Measurements from ENCODE around the gene MARCHF10.
"Not testable (repeated sequence)": the region's sequence is repeated elsewhere in the genome, so short reads cannot be mapped to it uniquely, and the experiment has no call there.

Gene MARCHF10

DNA sequence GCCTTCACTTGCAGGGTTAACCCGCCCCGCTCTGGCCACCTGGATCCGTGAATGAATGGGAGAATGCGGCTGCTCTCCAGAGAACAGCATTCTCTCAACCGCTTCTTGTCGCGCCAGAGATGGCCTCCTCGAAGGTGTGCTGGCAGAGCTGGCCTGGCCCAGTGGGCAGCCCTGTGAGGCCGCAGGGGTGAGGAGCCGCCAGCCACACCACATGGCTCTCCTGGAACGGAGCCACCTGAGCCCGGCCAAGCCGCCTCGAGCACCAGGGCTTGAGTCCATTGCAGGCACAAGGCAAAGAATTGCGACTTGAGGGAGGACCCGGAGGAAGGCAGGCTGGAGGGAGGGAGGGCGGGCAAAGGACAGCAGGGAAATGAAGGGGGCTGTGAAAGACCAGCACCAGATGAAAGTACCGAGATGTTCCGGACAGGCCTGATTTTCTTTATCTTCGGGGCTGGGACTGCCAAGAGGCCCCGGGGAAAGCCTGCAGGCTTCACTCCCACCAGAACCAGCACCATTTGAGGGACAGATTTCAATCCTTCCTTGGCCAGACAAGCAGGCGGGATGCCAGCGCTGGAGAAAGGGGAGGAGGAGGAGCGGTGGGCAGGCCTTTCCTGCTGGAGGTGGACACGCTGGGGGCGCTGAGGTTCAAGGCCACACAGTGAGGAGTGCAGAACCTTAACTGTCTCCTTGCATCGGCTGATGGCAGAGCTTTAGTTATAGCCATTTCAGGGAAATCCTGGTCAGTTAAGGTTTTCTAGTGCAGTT, 111.2 kb downstream of the MARCHF10 start:
- no peak for DNase-seq (ENCODE audit: low read depth)

DNA sequence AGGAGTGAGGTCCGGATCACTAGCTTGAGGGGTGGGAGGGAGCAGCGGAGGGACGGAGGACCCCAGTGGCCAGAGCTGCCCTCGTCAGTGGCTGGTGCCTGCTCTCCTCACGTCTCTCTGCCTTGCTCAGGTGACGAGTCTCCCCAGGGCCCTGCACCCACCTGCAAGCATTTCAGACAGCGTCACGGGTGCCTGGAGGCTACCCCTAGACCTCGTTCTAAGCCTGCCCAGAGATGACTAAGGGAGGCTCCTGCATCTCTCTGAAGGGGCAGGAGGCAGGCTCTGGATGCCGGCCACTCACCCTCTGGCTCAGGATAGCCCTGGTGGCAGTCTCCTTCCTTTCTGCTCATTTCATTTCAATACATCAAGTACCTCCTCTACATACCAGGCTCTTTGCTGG, 111.9 kb downstream of the MARCHF10 start:
- no peak for DNase-seq (ENCODE audit: low read depth)

DNA sequence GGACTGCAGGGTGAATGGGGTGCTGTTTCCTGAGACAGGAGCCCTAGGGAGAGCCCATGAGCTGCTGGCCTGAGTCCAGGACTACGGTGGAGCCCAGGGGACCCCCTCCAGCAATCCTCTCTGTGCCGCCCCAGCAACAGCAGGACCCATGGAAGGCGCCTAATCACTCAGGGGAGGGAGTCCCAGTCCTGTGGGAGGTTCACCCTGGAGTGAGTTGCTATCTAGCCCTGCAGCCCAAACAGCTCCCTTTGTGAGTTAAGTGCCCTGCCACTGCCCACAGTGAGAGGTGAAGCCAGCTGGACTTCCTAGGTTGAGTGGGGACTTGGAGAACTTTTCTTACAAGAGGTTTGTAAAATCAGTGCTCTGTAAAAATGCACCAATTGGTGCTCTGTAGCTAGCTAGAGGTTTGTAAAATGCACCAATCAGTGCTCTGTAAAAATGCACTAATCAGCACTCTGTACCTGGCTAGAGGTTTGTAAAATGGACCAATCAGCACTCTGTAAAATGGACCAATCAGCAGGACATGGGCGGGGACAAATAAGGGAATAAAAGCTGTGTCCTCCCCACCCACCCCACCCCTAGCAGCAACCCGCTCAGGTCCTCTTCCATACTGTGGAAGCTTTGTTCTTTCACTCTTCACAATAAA, 112.9 kb downstream of the MARCHF10 start:
- DNase-seq (ENCODE audit: low read depth) = not testable (repeated sequence)

GRCh38 chr17:62693616-62694409, 114.3 kb downstream of the MARCHF10 start:
- no peak for DNase-seq (ENCODE audit: low read depth)

GRCh38 chr17:62692721-62693431, 115.2 kb downstream of the MARCHF10 start:
- peak; percentile 18 for DNase-seq (ENCODE audit: low read depth)

- no peak for DNase-seq (ENCODE audit: low read depth)
These were observed 115.9 kb downstream of the MARCHF10 start for GRCh38 chr17:62692159-62692651.

- not testable (repeated sequence) for DNase-seq (ENCODE audit: low read depth)
These were observed 116.6 kb downstream of the MARCHF10 start for GRCh38 chr17:62691589-62691915.

- DNase-seq (ENCODE audit: low read depth) = no peak
These were observed 117.8 kb downstream of the MARCHF10 start for GRCh38 chr17:62690168-62690897.

- no peak for DNase-seq (ENCODE audit: low read depth)
These were observed 118.5 kb downstream of the MARCHF10 start for GRCh38 chr17:62689441-62690167.

GRCh38 chr17:62688398-62689160, 119.5 kb downstream of the MARCHF10 start:
- DNase-seq (ENCODE audit: low read depth) = no peak

- no peak for DNase-seq (ENCODE audit: low read depth)
These were observed 120.1 kb downstream of the MARCHF10 start for GRCh38 chr17:62687997-62688396.

GRCh38 chr17:62684179-62684578, 123.9 kb downstream of the MARCHF10 start:
- DNase-seq (ENCODE audit: low read depth) = no peak

DNA sequence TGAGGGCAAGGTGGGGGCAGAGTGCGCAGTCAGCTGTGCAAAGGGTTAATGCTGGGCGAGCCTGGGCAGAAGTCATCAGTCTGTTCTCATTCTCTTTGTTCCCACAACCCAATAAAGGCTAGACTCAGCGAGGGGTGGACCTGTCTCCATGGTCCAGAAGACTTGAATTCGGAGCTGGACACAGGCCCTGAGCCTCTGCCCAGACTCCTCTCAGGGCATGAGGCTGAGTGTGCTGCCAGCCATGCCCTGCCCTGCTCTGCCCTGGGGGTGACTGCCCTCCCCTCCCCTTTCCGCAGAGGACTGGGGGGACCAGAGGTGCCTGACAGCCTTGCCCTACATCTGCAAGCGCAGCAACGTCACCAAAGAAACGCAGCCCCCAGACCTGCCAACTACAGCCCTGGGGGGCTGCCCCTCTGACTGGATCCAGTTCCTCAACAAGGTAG, 126.2 kb downstream of the MARCHF10 start:
- DNase-seq (ENCODE audit: low read depth) = no peak

GRCh38 chr17:62681061-62681938, 126.8 kb downstream of the MARCHF10 start:
- no peak for DNase-seq (ENCODE audit: low read depth)

GRCh38 chr17:62680541-62681052, 127.5 kb downstream of the MARCHF10 start:
- no peak for DNase-seq (ENCODE audit: low read depth)

GRCh38 chr17:62679866-62680377, 128.2 kb downstream of the MARCHF10 start:
- no peak for DNase-seq (ENCODE audit: low read depth)

DNA sequence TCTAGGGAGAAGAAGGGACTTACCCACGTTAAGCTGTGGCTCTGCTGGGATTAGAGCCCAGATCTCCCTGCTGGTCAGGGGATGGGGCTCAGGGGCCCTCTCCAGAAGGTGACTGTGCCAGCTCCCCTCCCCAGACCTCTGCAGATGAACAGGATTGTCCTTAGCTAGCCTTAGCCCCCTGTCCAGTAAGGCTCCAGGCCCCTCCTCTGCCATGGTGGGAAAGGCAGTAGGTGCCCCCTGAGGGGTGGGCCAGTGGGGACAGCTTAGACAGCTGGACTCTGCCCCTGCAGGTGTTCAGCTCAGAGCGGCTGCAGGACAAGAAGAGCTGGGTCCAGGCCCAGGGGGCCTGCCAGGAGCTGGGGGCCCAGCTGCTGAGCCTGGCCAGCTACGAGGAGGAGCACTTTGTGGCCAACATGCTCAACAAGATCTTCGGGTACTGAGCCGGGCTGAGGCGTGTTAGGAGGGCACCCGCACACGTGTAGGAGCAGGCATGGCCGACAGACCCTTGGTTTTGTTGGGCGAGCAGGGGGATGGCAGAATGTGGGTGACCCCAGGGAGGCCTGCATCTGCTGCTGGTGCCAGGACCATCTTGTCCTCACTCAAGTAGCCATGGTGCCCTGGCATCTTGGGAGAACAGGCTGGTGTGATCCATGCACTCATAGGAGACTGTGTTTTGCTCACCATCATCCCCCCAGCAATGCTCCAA, 129.7 kb downstream of the MARCHF10 start:
- no peak for DNase-seq (ENCODE audit: low read depth)
